IPS-NIHi11 (cell line): Measurements from ENCODE around the gene NACA2.

ENCODE experiments used
- DNase-seq: peaks from one replicate; pipeline ENCODE4 v3.0.0; 2012; ENCODE audit warnings: mixed read lengths, low spot score

Gene NACA2

GRCh38 chr17:61545335-61545938 lies 45.6 kb downstream of the NACA2 start:
- no peak for DNase-seq

- no peak for DNase-seq
Measured at GRCh38 chr17:61543786-61544415, 47.1 kb downstream of the NACA2 start.

DNA sequence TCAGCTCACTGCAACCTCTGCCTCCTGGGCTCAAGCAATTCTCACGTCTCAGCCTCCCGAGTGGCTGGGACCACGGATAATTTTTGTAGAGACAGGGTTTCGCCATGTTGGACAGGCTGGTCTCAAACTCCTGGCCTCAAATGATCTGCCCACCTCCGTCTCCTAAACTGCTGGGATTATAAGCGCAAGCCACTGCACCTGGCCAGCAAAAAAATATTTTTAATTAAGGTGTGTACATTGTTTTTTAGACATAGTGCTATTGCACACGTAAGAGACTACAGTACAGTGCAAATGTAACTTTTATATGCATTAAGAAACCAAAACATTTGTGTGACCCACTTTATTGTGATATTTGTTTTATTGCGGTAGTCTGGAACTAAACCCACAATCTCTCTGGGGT lies 49.0 kb downstream of the NACA2 start:
- DNase-seq: no peak

DNA sequence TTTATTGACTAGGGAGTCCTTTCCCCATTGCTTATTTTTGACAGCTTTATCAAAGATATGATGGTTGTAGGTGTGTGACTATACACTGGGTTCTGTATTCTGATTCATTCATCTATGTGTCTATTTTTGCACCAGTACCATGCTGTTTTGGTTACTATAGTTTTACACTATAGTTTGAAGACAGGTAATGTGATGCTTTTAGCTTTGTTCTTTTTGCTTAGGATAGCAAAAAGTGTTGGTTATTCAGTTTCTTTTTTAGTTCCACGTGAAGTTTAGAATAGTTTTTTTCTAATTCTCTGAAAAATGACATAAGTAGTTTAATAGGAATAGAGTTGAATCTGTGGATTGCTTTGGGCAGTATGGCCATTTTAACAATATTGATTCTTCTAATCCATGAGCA lies 50.1 kb downstream of the NACA2 start:
- no peak for DNase-seq
